ENCODE data around the gene CAPN15.

DNA sequence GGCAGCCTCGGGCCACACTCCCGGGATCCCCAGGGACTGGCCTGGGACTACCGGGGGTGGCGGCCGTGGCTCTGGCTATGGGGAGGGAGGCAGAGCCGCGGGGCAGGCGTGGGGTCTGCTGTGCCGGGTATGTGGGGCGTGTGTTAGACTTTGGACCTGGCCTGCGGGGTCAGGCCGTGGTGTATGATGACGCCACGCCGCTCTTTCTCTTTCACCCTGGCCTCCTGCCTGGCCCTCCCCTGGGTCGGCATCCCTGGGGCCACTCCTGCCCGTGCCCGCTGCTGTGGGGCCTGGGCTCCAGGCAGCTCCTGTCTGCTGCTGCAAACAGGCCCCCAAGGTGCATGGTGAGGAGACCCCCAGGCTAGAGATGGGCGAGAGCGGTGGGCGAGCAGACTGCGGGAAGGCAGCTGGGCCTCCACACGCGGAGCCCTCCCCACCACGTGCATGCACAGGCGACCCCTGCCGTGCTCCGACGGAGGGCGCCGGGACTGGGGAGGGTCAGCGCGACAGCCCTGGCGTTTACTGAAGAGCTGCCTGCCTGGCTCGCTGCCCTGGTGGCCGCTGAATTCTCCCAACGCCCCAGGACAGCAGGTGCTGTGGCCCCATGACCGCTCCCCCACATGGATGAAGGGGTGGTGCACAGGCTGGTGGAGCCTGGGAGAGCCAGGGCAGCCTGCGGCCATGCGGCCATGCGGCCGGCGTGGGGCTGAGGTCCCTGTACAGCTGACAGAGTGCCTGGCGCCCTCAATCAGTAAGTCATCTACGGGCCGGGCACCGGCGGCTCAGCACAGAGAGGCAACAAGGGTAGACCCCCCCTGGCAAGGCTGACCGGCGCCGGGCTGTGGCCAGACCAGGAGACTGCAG lies 16.0 kb downstream of the CAPN15 start:
- TF ChIP-seq POLR2A (IDR thresholded peaks at IDR 0.05; ENCODE audit: low read depth, low read length) (no peak), SMC3 (IDR thresholded peaks at IDR 0.05; ENCODE audit: low read depth, low read length) (no peak), MXI1 (IDR thresholded peaks at IDR 0.05; ENCODE audit: borderline replicate concordance, low read depth, low read length) (no peak), MAFK (IDR thresholded peaks at IDR 0.05; ENCODE audit: low read depth, low read length) (no peak), CEBPB (IDR thresholded peaks at IDR 0.05; ENCODE audit: low read depth, low read length) (no peak), MAZ (IDR thresholded peaks at IDR 0.05; ENCODE audit: borderline replicate concordance, low read depth, low read length) (no peak)
- TF ChIP-seq, protein P1, sequence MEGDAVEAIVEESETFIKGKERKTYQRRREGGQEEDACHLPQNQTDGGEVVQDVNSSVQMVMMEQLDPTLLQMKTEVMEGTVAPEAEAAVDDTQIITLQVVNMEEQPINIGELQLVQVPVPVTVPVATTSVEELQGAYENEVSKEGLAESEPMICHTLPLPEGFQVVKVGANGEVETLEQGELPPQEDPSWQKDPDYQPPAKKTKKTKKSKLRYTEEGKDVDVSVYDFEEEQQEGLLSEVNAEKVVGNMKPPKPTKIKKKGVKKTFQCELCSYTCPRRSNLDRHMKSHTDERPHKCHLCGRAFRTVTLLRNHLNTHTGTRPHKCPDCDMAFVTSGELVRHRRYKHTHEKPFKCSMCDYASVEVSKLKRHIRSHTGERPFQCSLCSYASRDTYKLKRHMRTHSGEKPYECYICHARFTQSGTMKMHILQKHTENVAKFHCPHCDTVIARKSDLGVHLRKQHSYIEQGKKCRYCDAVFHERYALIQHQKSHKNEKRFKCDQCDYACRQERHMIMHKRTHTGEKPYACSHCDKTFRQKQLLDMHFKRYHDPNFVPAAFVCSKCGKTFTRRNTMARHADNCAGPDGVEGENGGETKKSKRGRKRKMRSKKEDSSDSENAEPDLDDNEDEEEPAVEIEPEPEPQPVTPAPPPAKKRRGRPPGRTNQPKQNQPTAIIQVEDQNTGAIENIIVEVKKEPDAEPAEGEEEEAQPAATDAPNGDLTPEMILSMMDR (conservative IDR thresholded peaks at IDR 0.05; ENCODE audit: low read depth, low read length), result no peak
- TF ChIP-seq, protein P2, sequence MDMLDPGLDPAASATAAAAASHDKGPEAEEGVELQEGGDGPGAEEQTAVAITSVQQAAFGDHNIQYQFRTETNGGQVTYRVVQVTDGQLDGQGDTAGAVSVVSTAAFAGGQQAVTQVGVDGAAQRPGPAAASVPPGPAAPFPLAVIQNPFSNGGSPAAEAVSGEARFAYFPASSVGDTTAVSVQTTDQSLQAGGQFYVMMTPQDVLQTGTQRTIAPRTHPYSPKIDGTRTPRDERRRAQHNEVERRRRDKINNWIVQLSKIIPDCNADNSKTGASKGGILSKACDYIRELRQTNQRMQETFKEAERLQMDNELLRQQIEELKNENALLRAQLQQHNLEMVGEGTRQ (IDR thresholded peaks at IDR 0.05; ENCODE audit: low read depth, low read length), result no peak
- TF ChIP-seq, protein P3, sequence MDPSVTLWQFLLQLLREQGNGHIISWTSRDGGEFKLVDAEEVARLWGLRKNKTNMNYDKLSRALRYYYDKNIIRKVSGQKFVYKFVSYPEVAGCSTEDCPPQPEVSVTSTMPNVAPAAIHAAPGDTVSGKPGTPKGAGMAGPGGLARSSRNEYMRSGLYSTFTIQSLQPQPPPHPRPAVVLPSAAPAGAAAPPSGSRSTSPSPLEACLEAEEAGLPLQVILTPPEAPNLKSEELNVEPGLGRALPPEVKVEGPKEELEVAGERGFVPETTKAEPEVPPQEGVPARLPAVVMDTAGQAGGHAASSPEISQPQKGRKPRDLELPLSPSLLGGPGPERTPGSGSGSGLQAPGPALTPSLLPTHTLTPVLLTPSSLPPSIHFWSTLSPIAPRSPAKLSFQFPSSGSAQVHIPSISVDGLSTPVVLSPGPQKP (IDR thresholded peaks at IDR 0.05; ENCODE audit: borderline replicate concordance, low read depth, low read length), result no peak

All from IMR-90 (cell line).